ENCODE measurements around the gene SLC25A34.

DNA sequence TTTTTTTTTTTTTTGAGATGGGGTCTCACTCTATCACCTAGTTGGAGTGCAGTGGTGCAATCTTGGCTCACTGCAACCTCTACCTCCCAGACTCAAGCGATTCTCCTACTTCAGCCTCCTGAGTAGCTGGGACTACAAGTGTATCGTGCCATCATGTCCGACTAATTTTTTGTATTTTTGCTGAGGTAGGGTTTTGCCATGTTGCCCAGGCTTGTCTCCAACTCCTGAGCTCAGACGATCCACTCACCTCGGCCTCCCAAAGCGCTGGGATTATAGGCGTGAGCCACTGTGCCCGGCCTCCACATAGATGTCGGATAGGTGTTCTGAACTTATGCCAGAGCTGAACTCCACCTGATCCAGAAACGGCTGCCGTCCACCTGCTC is 30.9 kb upstream of the SLC25A34 start:
- TF ChIP-seq, protein P1, sequence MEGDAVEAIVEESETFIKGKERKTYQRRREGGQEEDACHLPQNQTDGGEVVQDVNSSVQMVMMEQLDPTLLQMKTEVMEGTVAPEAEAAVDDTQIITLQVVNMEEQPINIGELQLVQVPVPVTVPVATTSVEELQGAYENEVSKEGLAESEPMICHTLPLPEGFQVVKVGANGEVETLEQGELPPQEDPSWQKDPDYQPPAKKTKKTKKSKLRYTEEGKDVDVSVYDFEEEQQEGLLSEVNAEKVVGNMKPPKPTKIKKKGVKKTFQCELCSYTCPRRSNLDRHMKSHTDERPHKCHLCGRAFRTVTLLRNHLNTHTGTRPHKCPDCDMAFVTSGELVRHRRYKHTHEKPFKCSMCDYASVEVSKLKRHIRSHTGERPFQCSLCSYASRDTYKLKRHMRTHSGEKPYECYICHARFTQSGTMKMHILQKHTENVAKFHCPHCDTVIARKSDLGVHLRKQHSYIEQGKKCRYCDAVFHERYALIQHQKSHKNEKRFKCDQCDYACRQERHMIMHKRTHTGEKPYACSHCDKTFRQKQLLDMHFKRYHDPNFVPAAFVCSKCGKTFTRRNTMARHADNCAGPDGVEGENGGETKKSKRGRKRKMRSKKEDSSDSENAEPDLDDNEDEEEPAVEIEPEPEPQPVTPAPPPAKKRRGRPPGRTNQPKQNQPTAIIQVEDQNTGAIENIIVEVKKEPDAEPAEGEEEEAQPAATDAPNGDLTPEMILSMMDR (IDR thresholded peaks at IDR 0.05), result no peak
- TF ChIP-seq POLR2A (IDR thresholded peaks at IDR 0.05), result no peak
- TF ChIP-seq POLR2AphosphoS5 (IDR thresholded peaks at IDR 0.05), result no peak

Data from suprapubic skin (tissue), 4 donors.